H4 (cell line): ENCODE measurements around the gene ZNF407. TPM values are rescaled to one million over a fixed set of nuclear protein-coding genes. Genes with fewer than 3 reads are reported as not detected.
"Not testable (repeated sequence)": the region's sequence is repeated elsewhere in the genome, so short reads cannot be mapped to it uniquely, and the experiment has no call there.

Experiments
- DNase-seq: peaks from one replicate; pipeline ENCODE4 v3.0.0-alpha.2; 2015; ENCODE audit warnings: low spot score
- total RNA-seq: library from RNA; depleted of rRNA; stranded (reverse); fragments of >200 nt; shearing (Covaris generic); gene quantifications from 2 replicates; pipeline ENCODE4 v1.2.3, GENCODE V29; 2014

The ZNF407 gene
- total RNA-seq, 1 experiment from 2014 or later = 5.6 TPM

GRCh38 chr18:74965682-74966081 is 368.0 kb downstream of the ZNF407 start:
- no peak for DNase-seq

- no peak for DNase-seq
These were observed 369.8 kb downstream of the ZNF407 start for GRCh38 chr18:74967438-74967837.

- DNase-seq = no peak
These were observed 370.3 kb downstream of the ZNF407 start for GRCh38 chr18:74967979-74968378.

- DNase-seq = not testable (repeated sequence)
These were observed 373.7 kb downstream of the ZNF407 start for GRCh38 chr18:74971358-74971757.

- DNase-seq = not testable (repeated sequence)
These were observed 374.1 kb downstream of the ZNF407 start for GRCh38 chr18:74971776-74972175.

GRCh38 chr18:74972354-74972753 is 374.7 kb downstream of the ZNF407 start:
- no peak for DNase-seq

GRCh38 chr18:74975001-74975400 is 377.3 kb downstream of the ZNF407 start:
- DNase-seq = no peak

- DNase-seq = no peak
These were observed 378.8 kb downstream of the ZNF407 start for GRCh38 chr18:74976331-74976909.

GRCh38 chr18:74977041-74977440 is 379.4 kb downstream of the ZNF407 start:
- no peak for DNase-seq

- no peak for DNase-seq
These were observed 383.0 kb downstream of the ZNF407 start for GRCh38 chr18:74980669-74981068.

- DNase-seq = no peak
These were observed 383.8 kb downstream of the ZNF407 start for GRCh38 chr18:74981476-74981875.

GRCh38 chr18:74982946-74983635 is 385.4 kb downstream of the ZNF407 start:
- DNase-seq = no peak

- DNase-seq = no peak
These were observed 391.5 kb downstream of the ZNF407 start for GRCh38 chr18:74989134-74989533.

- DNase-seq = no peak
These were observed 393.0 kb downstream of the ZNF407 start for GRCh38 chr18:74990563-74991081.

GRCh38 chr18:74994502-74995418 is 397.1 kb downstream of the ZNF407 start:
- no peak for DNase-seq

GRCh38 chr18:74995419-74995736 is 397.7 kb downstream of the ZNF407 start:
- DNase-seq = no peak

GRCh38 chr18:74996055-74996454 is 398.4 kb downstream of the ZNF407 start:
- no peak for DNase-seq

- no peak for DNase-seq
These were observed 399.3 kb downstream of the ZNF407 start for GRCh38 chr18:74996996-74997395.

GRCh38 chr18:75000920-75001319 is 403.2 kb downstream of the ZNF407 start:
- no peak for DNase-seq

- no peak for DNase-seq
These were observed 405.4 kb downstream of the ZNF407 start for GRCh38 chr18:75003039-75003438.

- DNase-seq = no peak
These were observed 406.4 kb downstream of the ZNF407 start for GRCh38 chr18:75003764-75004690.
